Mesenchymal stem cell (in vitro differentiated cells and primary cell): Measurements from ENCODE around the gene SLC45A2. TPM values are rescaled to one million over a fixed set of nuclear protein-coding genes. Genes with fewer than 3 reads are reported as not detected.

Source experiments
- DNase-seq: peaks from one replicate; pipeline ENCODE4 v3.0.0-alpha.2; 2013
- H2AFZ ChIP-seq: one replicate; pipeline ENCODE4 v1.6.1; 2013; ENCODE audit warnings: low read depth, mild to moderate bottlenecking, control low read depth, inconsistent platforms, low read length, moderate library complexity
- H2AK5ac ChIP-seq: 2 replicates; pipeline ENCODE4 v1.6.1; 2013; ENCODE audit warnings: low read length, moderate library complexity, mild to moderate bottlenecking, inconsistent platforms; ENCODE audit not compliant: severe bottlenecking
- H2BK120ac ChIP-seq: one replicate; pipeline ENCODE4 v1.6.1; 2013; ENCODE audit warnings: low read depth, mild to moderate bottlenecking, inconsistent platforms, low read length, moderate library complexity
- H2BK12ac ChIP-seq, 2 experiments: one replicate each; pipeline ENCODE4 v1.6.1; 2013; ENCODE audit warnings: inconsistent platforms in 2 of 2, low read length in 2 of 2, mild to moderate bottlenecking in 2 of 2, moderate library complexity in 2 of 2, control low read depth in 1 of 2
- H2BK15ac ChIP-seq: one replicate; pipeline ENCODE4 v1.6.1; 2013; ENCODE audit warnings: mild to moderate bottlenecking, low read depth, inconsistent platforms; ENCODE audit not compliant: poor library complexity, severe bottlenecking
- H2BK5ac ChIP-seq: 2 replicates; pipeline ENCODE4 v1.6.1; 2013; ENCODE audit warnings: low read depth, mild to moderate bottlenecking, low read length, control low read depth, inconsistent platforms; ENCODE audit not compliant: poor library complexity, severe bottlenecking
- H3K14ac ChIP-seq, 2 experiments: one replicate each; pipeline ENCODE4 v1.6.1; 2013; ENCODE audit warnings: inconsistent platforms in 2 of 2, low read length in 2 of 2, control low read depth in 1 of 2, mild to moderate bottlenecking in 1 of 2, moderate library complexity in 1 of 2
- H3K18ac ChIP-seq, 2 experiments: one replicate each; pipeline ENCODE4 v1.6.1; 2013; ENCODE audit warnings: inconsistent platforms in 2 of 2, low read length in 2 of 2, control low read depth in 1 of 2, low read depth in 1 of 2, mild to moderate bottlenecking in 1 of 2
- H3K23ac ChIP-seq, 2 experiments: one replicate each; pipeline ENCODE4 v1.6.1; 2013; ENCODE audit warnings: inconsistent platforms in 2 of 2, low read length in 2 of 2, mild to moderate bottlenecking in 2 of 2, moderate library complexity in 2 of 2, control low read depth in 1 of 2
- H3K27ac ChIP-seq: 2 replicates; pipeline ENCODE4 v1.5.1; 2013; ENCODE audit warnings: mild to moderate bottlenecking, moderate library complexity, low read length, control low read depth, inconsistent platforms; ENCODE audit not compliant: poor library complexity, severe bottlenecking
- H3K27me3 ChIP-seq, 2 experiments: 2 replicates each; pipeline versions ENCODE4 v1.6.1 to v1.7.0; 2013; ENCODE audit warnings: low read length in 2 of 2, mild to moderate bottlenecking in 2 of 2, moderate library complexity in 2 of 2, control low read depth in 1 of 2, inconsistent platforms in 1 of 2; ENCODE audit not compliant: control insufficient read depth in 1 of 2, insufficient read depth in 1 of 2
- H3K36me3 ChIP-seq, 2 experiments: 2 replicates each; pipeline versions ENCODE4 v1.6.1 to v1.7.0; 2013; ENCODE audit warnings: low read length in 2 of 2, control low read depth in 1 of 2, inconsistent platforms in 1 of 2, low read depth in 1 of 2, mild to moderate bottlenecking in 1 of 2; ENCODE audit not compliant: insufficient read depth in 2 of 2, control insufficient read depth in 1 of 2
- H3K4ac ChIP-seq, 2 experiments: one replicate each; pipeline ENCODE4 v1.6.1; 2013; ENCODE audit warnings: inconsistent platforms in 2 of 2, low read length in 2 of 2, mild to moderate bottlenecking in 2 of 2, moderate library complexity in 2 of 2, control low read depth in 1 of 2, low read depth in 1 of 2
- H3K4me1 ChIP-seq: 2 replicates; pipeline ENCODE4 v1.6.1; 2013; ENCODE audit warnings: low read depth, low read length, control low read depth; ENCODE audit not compliant: control insufficient read depth, insufficient read depth
- H3K4me2 ChIP-seq: 2 replicates; pipeline ENCODE4 v1.6.1; 2013; ENCODE audit warnings: low read length, mild to moderate bottlenecking, inconsistent platforms; ENCODE audit not compliant: poor library complexity, severe bottlenecking
- H3K4me3 ChIP-seq, 2 experiments: 2 replicates each; pipeline versions ENCODE4 v1.5.1 to v1.7.0; 2013; ENCODE audit warnings: low read length in 2 of 2, mild to moderate bottlenecking in 2 of 2, control low read depth in 1 of 2, low read depth in 1 of 2; ENCODE audit not compliant: insufficient read depth in 1 of 2
- H3K79me1 ChIP-seq: replicated peaks from 2 replicates; pipeline ENCODE4 v1.6.1; 2013; ENCODE audit warnings: mild to moderate bottlenecking, control low read depth, low read length, inconsistent platforms; ENCODE audit not compliant: poor library complexity, severe bottlenecking
- H3K9ac ChIP-seq: 2 replicates; pipeline ENCODE4 v1.7.0; 2013; ENCODE audit warnings: mild to moderate bottlenecking, low read length, moderate library complexity
- H3K9me3 ChIP-seq: 2 replicates; pipeline ENCODE4 v1.7.0; 2013; ENCODE audit warnings: mild to moderate bottlenecking, low read length; ENCODE audit not compliant: control insufficient read depth
- H4K8ac ChIP-seq: one replicate; pipeline ENCODE4 v1.6.1; 2013; ENCODE audit warnings: inconsistent platforms, mild to moderate bottlenecking, low read length, moderate library complexity
- H4K91ac ChIP-seq: one replicate; pipeline ENCODE4 v1.6.1; 2013; ENCODE audit warnings: mild to moderate bottlenecking, low read length, inconsistent platforms
- WGBS: methylation state at CpG from one replicate; pipeline ENCODE4 v1.1.7; 2013; ENCODE audit warnings: mixed read lengths; 5-methylcytosine and 5-hydroxymethylcytosine counted together
- small RNA-seq: library from polyadenylated mRNA; stranded (forward); fragments of <200 nt; extraction: miRNeasy Mini kit (QIAGEN cat#:217004); gene quantifications from one replicate; pipeline ENCODE3, GENCODE V24; 2013; ENCODE audit warnings: low read depth

Gene SLC45A2

GRCh38 chr5:33903118-33903517 is 81.4 kb downstream of the SLC45A2 start:
- no peak overlapping the region for H2AFZ ChIP-seq
- no peaks in the 10 kb centered on the region for H3K36me3 ChIP-seq
- no peak overlapping the region for H3K4ac ChIP-seq
- H3K4me2 ChIP-seq: no peak overlapping the region
- peak overlapping the region in 1 of 2 experiments; percentile 15 for H2BK12ac ChIP-seq
- no peak overlapping the region for H3K4me3 ChIP-seq
- no peak overlapping the region for H2BK15ac ChIP-seq
- H3K18ac ChIP-seq: no peak overlapping the region
- peaks cover 27% of the 10 kb centered on the region for H3K9me3 ChIP-seq
- no peak overlapping the region for H3K27ac ChIP-seq
- H4K8ac ChIP-seq: no peak overlapping the region
- no peak overlapping the region for H3K14ac ChIP-seq
- H2BK5ac ChIP-seq: no peak overlapping the region
- H3K27me3 ChIP-seq: no peaks in the 10 kb centered on the region
- no peak overlapping the region for H2AK5ac ChIP-seq
- 95% methylated on average over 2 of the region's 2 CpGs for WGBS
- H3K4me1 ChIP-seq: no peaks in the 10 kb centered on the region
- no peak overlapping the region for H3K23ac ChIP-seq
- H3K79me1 ChIP-seq: no peaks in the 10 kb centered on the region
- no peak overlapping the region for H2BK120ac ChIP-seq
- DNase-seq: no peak
- no peak overlapping the region for H4K91ac ChIP-seq
- H3K9ac ChIP-seq: no peak overlapping the region

- Histone ChIP-seq H3K27ac (no peak overlapping the region), H3K23ac (no peak overlapping the region), H3K9ac (no peak overlapping the region), H3K18ac (no peak overlapping the region), H4K8ac (no peak overlapping the region), H3K9me3 (peaks cover 9% of the 10 kb centered on the region), H3K27me3 (no peaks in the 10 kb centered on the region), H3K36me3 (no peaks in the 10 kb centered on the region), H3K14ac (no peak overlapping the region), H2AFZ (no peak overlapping the region), H2AK5ac (no peak overlapping the region), H2BK5ac (no peak overlapping the region), H3K79me1 (no peaks in the 10 kb centered on the region), H2BK15ac (no peak overlapping the region), H3K4me2 (no peak overlapping the region), H3K4me3 (no peak overlapping the region), H4K91ac (no peak overlapping the region), H3K4ac (no peak overlapping the region), H3K4me1 (no peaks in the 10 kb centered on the region), H2BK120ac (no peak overlapping the region), H2BK12ac (no peak overlapping the region)
- 90% methylated on average over 1 of the region's 1 CpG for WGBS
- peak; percentile 38 for DNase-seq
Measured at GRCh38 chr5:33901156-33901555, 83.3 kb downstream of the SLC45A2 start.

Small RNA genes lying within 50 kb of the gene (small RNA-seq; reads per million reads assigned to genes)
- not detected for gene AC139783.1
